ENCODE measurements around the gene C5orf24.
"Not testable (repeated sequence)": the region's sequence is repeated elsewhere in the genome, so short reads cannot be mapped to it uniquely, and the experiment has no call there.

C5orf24 gene

DNA sequence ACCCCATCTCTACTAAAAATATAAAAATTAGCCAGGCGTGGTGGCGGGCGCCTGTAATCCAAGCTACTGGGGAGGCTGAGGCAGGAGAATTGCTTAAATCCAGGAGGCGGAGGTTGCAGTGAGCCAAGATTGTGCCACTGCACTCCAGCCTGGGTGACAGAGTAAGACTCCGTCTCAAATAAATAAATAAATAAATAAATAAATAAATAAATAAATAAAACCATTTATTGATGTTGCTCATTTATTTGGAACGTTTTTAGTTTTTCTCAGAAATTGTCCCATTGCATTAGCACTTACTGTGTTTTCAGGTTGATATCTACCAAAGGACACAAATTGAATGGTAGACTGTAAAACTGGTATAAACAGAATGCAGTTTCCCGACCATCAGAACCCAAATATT lies 10.7 kb downstream of the C5orf24 start:
- in situ Hi-C loops (cut with MboI; ENCODE audit: low sequenced_read_pairs) = not testable (repeated sequence)

DNA sequence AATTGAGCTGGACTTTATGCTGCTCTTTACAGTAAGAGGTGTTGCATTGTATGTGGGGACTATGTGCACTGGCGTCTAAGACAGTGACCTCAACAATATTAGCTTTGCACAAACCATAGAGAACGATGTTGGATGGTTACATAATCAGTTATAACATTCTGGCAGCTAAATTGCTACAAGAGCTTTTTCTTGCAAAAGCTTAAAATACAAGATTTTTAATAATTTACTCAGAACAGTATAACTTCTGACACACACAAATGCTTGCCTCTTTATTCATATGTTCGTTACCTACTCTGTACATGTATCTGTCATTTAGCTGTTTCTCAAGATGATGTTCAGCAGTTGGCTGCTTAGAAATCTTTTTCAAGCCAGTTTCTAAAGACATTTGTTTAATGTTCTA lies 11.6 kb downstream of the C5orf24 start:
- in situ Hi-C loops (cut with MboI; ENCODE audit: low sequenced_read_pairs) = no loop called here

DNA sequence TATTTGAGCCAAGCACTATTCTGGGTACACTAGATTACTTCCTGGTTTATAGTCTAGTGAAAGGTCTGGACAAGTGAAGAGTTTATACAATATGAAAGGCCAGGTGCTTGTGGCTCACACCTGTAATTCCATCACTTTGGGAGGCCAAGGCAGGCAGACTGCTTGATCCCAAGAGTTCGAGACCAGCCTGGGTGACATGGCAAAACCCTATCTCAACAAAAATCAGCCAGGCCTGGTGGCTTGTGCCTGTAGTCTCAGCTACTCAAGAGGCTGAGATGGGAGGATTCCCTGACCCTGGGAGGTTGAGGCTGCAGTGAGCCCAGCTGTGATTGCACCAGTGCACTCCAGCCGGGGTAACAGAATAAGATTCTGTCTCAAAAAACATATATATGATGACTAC lies 18.9 kb downstream of the C5orf24 start:
- in situ Hi-C loops (cut with MboI; ENCODE audit: low sequenced_read_pairs) = no loop called here

DNA sequence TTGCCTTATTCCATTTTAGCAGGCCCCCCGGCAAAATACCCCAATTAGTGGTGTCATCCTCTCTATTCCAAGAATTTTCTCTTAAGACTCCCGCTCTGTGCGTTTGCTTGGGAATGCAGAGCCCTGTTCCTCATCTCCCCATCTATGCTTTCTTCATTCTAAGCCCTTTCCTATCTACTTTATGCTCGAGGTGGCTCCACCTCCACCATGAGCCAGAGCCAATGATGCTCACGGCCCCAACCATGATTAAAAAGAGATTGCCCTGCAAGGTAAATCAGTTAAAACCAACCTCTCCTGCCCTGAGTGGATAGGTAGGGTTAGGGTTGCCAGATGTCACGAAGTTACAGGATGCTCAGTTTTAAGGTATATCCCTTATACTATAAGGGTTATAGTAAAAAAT lies 27.7 kb downstream of the C5orf24 start:
- in situ Hi-C loops (cut with MboI; ENCODE audit: low sequenced_read_pairs) = no loop called here

DNA sequence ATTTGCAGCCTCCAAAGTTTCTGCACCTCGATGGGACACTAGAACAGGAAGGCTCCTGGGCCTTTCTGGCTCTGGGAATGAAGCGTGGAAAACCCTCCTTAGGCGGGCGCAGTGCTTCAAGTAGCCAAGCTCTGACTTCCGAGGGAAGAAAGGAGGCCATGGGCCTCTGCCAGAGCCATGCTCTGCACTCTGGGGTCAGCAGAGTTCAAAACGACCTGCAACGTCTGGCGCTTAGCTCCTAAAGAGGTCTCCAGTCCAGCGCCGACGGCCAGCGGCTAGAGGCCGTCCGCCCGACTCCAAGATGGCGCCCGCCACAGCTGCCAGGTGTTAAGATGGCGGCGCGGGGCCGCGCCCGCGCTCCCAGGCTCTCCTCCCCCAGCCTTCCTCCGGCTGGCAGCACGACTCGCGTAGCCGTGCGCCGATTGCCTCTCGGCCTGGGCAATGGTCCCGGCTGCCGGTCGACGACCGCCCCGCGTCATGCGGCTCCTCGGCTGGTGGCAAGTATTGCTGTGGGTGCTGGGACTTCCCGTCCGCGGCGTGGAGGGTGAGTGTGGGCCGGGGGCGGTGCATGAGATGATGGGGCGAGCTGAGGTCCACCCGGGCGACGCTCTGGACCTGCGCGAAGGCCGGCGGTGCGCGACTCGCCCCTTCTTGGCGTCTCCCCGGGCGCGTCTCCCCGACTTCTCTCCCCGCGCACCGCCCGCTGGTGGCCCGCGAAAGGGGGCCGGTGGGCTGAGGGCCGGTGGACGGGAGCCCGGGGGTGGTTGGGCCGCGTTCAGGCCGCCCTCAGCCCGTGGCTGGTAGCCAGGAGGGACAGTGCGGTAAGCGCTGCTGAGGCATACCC lies 28.4 kb downstream of the C5orf24 start, which contains the start of gene TXNDC15:
Gene TXNDC15 (plus strand): TSS at position 385 of the 844 bp plus-strand sequence. CDS start 57 bp downstream, at position 442.
- in situ Hi-C loops (cut with MboI; ENCODE audit: low sequenced_read_pairs) = no loop called here

DNA sequence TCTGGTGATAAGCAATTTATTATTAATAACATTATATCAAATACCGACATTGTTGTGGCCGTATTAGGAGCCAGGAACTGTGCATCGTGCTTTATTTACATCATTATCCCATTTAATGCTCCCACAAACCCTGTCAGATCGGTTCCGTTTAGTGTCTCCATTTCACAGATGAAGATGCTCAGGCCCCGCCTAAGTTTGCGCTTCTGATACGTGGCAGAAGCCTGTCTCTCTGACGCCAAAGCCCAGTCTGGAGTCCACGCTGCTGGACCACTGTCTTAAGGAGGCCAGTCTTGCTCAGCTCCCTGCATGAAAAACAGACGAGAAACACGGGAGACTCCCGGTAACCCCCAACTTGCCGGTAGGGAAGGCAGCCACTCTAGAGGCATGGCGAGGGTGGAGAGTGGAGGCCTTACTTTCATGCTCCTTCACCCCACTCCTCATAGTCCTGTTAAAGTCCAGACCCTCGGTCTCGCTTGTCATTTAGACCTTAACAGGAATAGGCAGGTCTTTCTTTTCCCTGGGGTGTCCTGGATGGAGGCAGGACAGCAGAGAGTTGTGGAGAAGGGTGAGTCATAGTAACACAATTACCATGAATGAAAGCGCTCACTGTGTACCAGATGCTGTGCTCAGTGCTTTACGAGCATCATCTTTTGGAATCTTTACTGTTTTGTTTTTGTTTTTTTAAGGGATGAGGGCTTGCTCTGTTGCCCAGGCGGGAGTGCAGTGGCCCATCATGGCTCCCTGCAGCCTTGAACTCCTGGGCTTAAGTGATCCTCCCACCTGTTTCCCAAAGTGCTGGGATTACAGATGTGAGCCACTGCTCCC lies 29.3 kb downstream of the C5orf24 start:
- in situ Hi-C loops (cut with MboI; ENCODE audit: low sequenced_read_pairs) = no loop called here

DNA sequence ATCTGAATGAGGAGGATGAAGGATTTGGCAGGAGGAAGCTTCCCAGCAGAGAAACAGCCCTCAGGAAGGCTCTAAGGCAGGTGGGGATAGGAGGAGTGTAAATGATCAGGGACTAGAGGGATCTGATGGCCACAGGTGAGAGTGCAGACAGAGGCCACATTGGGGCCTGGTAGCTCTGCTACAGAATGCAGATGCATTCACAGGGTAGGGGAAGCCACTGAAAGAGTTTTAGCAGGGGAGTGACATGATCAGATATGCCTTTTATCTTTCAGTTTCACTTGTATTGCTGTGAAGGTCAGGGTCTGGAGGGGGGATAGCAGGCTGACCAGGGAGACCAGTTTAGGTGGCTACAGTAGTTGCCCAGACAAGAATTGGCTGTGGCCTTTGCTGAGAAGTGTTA lies 31.4 kb downstream of the C5orf24 start:
- in situ Hi-C loops (cut with MboI; ENCODE audit: low sequenced_read_pairs) = no loop called here

DNA sequence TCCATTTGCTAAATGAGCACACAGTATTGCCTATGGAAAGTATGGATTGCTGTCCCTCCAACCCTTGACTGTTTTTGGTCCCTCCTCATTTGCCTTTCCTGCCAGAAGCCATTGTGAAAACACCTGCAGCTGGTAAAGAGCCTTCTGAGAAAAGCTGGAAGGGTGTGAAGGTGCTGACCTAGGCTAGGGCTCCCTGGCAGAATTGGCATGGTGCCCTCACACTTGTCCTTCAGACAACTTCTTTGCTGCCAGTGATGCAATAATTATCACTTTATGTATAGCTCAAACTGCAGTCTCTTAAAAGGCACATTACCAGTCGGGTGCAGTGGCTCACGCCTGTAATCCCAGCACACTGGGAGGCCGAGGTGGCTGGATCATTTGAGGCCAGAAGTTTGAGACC lies 32.6 kb downstream of the C5orf24 start:
- in situ Hi-C loops (cut with MboI; ENCODE audit: low sequenced_read_pairs) = no loop called here

DNA sequence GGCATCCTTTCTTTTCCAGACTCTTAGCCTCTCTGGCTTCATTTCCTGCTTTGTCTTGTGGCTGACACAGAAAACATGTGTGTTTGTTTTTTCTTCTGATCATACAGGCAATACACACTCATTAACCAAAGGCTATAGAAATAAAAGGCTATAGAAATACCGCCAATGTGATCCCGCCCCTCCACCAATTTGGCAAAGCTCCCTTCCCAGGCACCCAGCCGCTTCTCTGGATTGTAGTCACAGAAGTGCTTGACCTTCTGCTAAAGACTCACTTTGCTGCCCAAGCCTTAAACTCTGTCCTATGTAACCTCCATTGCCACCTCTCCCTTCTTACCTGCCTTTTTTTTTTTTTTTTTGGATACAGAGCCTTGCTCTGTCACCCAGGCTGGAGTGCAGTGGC lies 33.7 kb downstream of the C5orf24 start:
- in situ Hi-C loops (cut with MboI; ENCODE audit: low sequenced_read_pairs) = no loop called here

DNA sequence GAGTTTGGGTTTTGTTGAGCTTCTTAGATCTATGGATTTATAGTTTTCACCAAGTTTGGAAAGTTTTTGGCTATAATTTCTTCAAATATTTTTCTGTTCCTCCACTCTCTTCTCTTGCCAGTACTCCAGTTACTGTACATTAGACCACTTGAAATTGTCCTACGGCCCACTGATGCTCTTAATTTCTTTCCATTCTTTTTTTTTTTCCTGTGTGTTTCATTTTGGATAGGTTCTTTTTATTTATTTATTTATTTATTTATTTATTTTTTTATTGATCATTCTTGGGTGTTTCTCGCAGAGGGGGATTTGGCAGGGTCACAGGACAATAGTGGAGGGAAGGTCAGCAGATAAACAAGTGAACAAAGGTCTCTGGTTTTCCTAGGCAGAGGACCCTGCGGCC lies 35.2 kb downstream of the C5orf24 start:
- in situ Hi-C loops (cut with MboI; ENCODE audit: low sequenced_read_pairs) = not testable (repeated sequence)

DNA sequence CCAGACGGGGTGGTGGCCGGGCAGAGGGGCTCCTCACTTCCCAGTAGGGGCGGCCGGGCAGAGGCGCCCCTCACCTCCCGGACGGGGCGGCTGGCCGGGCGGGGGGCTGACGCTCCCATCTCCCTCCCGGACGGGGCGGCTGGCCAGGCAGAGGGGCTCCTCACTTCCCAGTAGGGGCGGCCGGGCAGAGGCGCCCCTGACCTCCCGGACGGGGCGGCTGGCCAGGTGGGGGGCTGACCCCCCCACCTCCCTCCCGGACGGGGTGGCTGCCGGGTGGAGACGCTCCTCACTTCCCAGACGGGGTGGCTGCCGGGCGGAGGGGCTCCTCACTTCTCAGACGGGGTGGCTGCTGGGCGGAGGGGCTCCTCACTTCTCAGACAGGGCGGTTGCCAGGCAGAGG lies 35.9 kb downstream of the C5orf24 start:
- in situ Hi-C loops (cut with MboI; ENCODE audit: low sequenced_read_pairs) = not testable (repeated sequence)

DNA sequence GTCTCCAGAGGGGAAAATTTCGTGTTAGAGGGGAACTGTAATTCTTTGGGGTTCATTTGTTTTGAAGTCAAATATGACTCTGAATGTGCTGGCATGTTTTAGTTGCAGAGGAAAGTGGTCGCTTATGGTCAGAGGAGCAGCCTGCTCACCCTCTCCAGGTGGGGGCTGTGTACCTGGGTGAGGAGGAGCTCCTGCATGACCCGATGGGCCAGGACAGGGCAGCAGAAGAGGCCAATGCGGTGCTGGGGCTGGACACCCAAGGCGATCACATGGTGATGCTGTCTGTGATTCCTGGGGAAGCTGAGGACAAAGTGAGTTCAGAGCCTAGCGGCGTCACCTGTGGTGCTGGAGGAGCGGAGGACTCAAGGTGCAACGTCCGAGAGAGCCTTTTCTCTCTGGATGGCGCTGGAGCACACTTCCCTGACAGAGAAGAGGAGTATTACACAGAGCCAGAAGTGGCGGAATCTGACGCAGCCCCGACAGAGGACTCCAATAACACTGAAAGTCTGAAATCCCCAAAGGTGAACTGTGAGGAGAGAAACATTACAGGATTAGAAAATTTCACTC lies 41.9 kb downstream of the C5orf24 start:
- in situ Hi-C loops (cut with MboI; ENCODE audit: low sequenced_read_pairs) = no loop called here

DNA sequence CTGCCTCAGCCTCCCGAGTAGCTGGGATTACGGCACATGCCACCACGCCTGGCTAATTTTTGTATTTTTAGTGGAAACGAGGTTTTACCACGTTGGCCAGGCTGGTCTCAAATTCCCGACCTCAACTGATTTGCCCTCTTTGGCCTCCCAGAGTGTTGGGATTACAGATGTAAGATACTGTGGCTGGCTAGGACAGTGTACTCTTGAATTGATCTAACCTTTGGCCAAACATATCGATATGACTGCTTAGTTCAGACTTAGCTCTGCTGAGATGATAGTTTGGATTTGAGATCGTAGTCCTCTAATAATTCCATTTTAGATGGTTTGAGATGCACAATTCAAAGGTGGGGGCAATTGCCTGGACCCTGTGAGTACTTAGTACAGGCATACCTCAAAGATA lies 43.6 kb downstream of the C5orf24 start:
- in situ Hi-C loops (cut with MboI; ENCODE audit: low sequenced_read_pairs) = no loop called here

DNA sequence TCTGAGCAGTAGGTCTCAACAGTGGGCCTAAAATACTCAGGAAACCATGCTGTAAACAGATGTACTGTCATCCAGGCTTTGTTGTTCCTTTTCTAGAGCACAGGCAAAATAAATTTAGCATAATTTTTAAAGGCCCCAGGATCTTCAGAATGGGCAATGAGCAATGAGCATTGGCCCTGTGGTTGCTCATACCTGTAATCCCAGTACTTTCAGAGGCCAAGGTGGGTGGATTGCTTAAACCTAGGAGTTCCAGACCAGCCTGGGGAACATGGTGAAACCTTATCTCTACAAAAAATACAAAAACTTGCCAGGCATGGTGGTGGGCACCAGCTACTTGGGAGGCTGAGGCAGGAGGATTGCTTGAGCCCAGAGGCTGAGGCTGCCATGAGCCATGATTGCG lies 45.7 kb downstream of the C5orf24 start:
- in situ Hi-C loops (cut with MboI; ENCODE audit: low sequenced_read_pairs) = no loop called here

DNA sequence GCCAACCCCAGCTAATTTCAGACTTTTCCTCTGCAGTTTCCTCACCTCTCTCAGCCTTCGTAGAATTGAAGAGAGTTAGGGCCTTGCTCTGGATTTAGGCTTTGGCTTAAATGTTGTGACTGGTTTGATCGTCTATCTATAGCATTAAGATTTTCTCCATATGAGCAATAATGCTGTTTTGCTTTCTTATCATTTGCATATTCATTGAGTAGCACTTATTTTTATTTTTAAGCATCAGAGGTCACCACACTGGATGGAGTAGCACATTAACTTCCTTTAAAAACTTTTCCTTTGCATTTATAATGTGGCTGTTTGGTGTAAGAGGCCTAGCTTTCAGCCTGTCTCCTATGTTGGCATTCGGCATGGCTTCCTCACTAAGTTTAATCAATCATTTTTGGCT lies 46.5 kb downstream of the C5orf24 start:
- in situ Hi-C loops (cut with MboI; ENCODE audit: low sequenced_read_pairs) = no loop called here

DNA sequence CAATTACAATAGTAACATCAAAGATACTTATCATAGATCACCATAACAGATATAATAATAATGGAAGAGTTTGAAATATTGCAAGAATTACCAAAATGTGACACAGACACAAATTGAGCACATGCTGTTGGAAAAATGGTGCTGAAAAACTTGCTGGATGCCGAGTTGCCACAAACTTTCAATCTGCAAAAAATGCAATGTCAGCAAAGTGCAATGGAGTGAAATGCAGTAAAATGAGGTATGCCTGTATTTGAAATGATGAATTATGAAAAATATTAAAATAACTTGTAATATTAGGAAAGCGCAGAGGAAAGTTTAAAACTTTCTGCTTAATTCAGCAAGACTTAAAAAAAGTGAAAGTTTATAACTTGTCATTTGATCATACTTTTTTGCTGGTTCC lies 47.2 kb downstream of the C5orf24 start:
- in situ Hi-C loops (cut with MboI; ENCODE audit: low sequenced_read_pairs) = no loop called here

DNA sequence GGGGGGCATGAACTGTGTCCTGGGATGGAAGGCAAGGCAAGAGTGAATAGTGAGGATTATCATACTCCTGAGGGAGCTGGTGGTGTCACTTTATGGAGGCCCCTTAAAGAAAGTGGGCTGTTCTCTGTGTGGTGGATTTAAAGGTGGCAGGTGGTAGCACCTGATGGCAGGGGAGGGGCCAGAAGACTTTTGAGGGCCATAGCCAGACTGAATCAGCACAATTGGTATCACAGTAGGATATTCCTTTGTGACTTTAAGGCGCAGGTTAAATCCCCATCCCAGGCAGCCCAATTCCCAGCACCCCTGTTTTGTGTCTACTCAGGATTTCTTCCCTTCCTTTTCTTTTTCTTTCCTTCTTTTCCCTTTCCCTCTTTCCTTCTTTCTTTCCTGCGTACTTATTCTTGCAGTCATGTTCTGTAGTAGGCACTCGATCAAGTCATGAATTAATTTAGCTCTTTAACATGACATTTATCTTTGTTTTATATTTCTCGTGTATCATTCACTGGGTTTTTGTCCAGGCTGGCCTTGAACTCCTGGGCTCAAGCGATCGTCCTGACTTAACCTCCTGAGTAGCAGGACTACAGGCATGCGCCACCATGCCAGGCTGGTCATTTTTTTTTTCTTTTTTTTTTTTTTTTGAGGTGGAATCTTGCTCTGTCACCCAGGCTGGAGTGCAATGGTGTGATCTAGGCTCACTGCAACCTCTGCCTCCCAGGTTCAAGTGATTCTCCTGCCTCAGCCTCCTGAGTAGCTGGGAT lies 48.2 kb downstream of the C5orf24 start:
- in situ Hi-C loops (cut with MboI; ENCODE audit: low sequenced_read_pairs) = no loop called here

DNA sequence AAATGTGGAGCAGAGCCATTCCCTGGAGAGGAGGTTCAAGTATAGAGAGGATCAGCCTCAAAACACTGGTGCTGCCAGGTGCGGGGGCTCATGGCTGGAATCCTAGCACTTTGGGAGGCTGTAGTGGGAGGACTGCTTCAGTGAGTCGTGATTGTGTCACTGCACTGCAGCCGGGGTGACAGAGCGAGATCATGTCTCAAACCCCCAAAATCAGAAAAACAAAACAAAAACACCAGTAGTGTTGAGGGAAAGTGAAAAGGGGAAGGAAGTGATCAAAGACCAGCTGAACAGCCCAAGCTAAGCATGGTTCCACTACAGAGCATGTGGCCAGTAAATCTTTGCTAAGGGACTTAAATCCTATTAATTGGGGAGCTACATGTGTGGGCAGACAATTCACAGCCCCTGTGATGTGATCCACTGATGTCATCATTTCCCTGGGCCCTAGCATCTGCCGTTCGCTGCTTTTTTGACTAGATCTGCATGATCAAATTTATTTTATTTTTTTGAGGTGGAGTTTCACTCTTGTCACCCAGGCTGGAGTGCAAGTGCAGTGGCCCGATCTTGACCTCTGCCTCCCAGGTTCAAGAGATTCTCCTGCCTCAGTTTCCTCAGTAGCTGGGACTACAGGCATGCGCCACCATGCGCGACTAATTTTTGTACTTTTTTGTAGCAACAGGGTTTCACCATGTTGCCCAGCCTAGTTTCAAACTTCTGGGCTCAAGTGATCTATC lies 56.5 kb downstream of the C5orf24 start:
- in situ Hi-C loops (cut with MboI; ENCODE audit: low sequenced_read_pairs) = no loop called here

DNA sequence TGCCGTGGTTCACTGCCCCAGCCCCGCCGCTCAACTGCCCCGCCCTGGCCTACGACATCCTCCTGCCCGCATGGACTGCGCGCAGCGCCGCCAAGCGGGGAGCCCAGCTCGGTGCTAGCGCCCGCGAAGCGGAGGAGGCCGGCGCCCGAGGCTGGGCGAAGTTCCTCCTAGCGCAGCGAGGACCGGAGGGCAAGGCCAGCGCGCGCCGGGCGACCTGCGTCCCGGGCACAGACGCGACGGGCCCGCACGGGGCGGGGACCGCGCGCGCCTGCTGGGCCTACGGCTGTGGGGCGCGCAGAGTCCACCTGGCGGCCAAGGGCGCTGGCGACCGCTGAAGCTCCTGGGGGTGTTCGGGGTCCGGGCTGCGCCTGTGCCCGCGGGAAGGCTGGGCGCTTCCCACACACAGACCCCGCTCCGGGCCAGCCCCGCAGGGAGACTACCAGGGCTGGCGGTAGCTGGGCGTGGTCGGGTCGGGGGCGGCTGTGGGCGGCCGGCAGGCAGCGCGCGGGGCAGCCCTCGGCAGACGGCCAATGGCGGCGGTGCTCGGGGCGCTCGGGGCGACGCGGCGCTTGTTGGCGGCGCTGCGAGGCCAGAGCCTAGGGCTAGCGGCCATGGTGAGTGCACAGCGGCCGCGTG lies 59.0 kb downstream of the C5orf24 start, which contains the start of gene PCBD2:
Gene PCBD2 (plus strand): TSS at position 522 of the 636 bp plus-strand sequence. CDS start 9 bp downstream, at position 531.
- in situ Hi-C loops (cut with MboI; ENCODE audit: low sequenced_read_pairs) = no loop called here
